ENCODE results near the gene DNAI4.

DNA sequence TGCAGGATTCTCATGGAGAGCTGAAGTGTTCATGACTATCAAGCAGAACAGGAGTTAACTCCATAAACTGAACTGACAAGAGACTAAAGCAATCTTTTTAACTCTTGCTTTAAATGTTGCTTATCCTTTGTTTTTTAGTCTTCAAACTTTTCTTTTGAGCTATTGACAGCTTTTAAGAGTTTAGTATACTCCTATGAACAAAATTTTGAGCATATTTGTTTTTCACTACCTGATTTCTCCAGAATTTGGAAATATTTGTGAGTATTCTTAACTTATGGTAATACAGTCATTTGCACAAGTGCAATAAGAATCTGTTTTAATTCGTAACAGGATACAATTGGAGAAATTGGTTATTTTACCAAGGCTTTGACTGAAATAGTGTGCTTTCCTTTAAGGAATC is 7.2 kb downstream of the DNAI4 start:
- TF ChIP-seq POLR2AphosphoS5 (IDR thresholded peaks at IDR 0.05; ENCODE audit: insufficient read depth, low read depth, low read length) (no peak), JUN (IDR thresholded peaks at IDR 0.05; ENCODE audit: borderline replicate concordance, insufficient read depth, insufficient read length, low read depth) (no peak), POLR2A (IDR thresholded peaks at IDR 0.05; ENCODE audit: low read depth, low read length) (no peak)
- TF ChIP-seq, protein P1, sequence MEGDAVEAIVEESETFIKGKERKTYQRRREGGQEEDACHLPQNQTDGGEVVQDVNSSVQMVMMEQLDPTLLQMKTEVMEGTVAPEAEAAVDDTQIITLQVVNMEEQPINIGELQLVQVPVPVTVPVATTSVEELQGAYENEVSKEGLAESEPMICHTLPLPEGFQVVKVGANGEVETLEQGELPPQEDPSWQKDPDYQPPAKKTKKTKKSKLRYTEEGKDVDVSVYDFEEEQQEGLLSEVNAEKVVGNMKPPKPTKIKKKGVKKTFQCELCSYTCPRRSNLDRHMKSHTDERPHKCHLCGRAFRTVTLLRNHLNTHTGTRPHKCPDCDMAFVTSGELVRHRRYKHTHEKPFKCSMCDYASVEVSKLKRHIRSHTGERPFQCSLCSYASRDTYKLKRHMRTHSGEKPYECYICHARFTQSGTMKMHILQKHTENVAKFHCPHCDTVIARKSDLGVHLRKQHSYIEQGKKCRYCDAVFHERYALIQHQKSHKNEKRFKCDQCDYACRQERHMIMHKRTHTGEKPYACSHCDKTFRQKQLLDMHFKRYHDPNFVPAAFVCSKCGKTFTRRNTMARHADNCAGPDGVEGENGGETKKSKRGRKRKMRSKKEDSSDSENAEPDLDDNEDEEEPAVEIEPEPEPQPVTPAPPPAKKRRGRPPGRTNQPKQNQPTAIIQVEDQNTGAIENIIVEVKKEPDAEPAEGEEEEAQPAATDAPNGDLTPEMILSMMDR (IDR thresholded peaks at IDR 0.05; ENCODE audit: extremely low read depth in 1 of 2, insufficient read depth in 1 of 2, low read depth in 1 of 2, low read length in 2 of 2) = no peak

Data from endothelial cell of umbilical vein (primary cell).